ENCODE results near the gene PMM2. TPM values are rescaled to one million over a fixed set of nuclear protein-coding genes. Genes with fewer than 3 reads are reported as not detected.
A peak's percentile ranks its signal among the peaks of the same experiment; 100 is the strongest.

The PMM2 gene
- total and polyA plus RNA-seq, 9 of the 15 experiments (the other 6 are each of a cell fraction or from before 2014, with no cell fraction given), result 5.6 to 42.7 (median 25.9) TPM

- TF ChIP-seq ZNF511 (CRISPR knock-in tag; IDR thresholded peaks at IDR 0.05) (no peak), E2F4 (CRISPR knock-in tag; IDR thresholded peaks at IDR 0.05; ENCODE audit: low read depth) (no peak), ZNF449 (CRISPR knock-in tag; IDR thresholded peaks at IDR 0.05) (no peak), CHD4 (IDR thresholded peaks at IDR 0.05; ENCODE audit: insufficient read depth, insufficient replicate concordance, low read depth, low read length, poor library complexity, severe bottlenecking) (no peak)
Observed at GRCh38 chr16:8768283-8768682, 29.4 kb upstream of the PMM2 start (continued).

- peaks cover 10% of the 10 kb centered on the region for H4K20me1 ChIP-seq (replicated peaks; ENCODE audit: control insufficient read depth, insufficient read depth, low read length)
- in situ Hi-C loops (cut with MboI), result no loop called here
- H3K27me3 ChIP-seq (ENCODE audit: control insufficient read depth in 2 of 2, insufficient read depth in 2 of 2, low read length in 2 of 2), result peaks cover 45 to 66% of the 10 kb centered on the region in 2 experiments
- ATAC-seq (no peak), FAIRE-seq (no peak), DNase-seq (ENCODE audit: extremely low read depth in 1 of 4, low spot score in 3 of 4) (no peak)
- ChIA-PET CTCF (ENCODE audit: low intra/inter-chr PET ratio) (no interaction called here), POLR2A (no interaction called here)
- no peak overlapping the region for H3K4me2 ChIP-seq (ENCODE audit: insufficient read depth, low read length)
- TF ChIP-seq ETS1 (conservative IDR thresholded peaks at IDR 0.05; ENCODE audit: control insufficient read depth, low read depth, low read length), result no peak
- TF ChIP-seq BACH1 (tag; IDR thresholded peaks at IDR 0.05), result no peak
- no peak for TF ChIP-seq ZBTB49 (CRISPR knock-in tag; IDR thresholded peaks at IDR 0.05; ENCODE audit: borderline replicate concordance)
- peak; percentile 36; the same call in 1 of the 2 replicates for TF ChIP-seq RFX1 (IDR thresholded peaks at IDR 0.05)
- H3K79me2 ChIP-seq (ENCODE audit: control insufficient read depth, insufficient read depth, low read length), result no peaks in the 10 kb centered on the region
- H3K4me1 ChIP-seq (replicated peaks in 1 of 2; ENCODE audit: control insufficient read depth in 2 of 2, insufficient read depth in 2 of 2, low read length in 2 of 2), result no peaks in the 10 kb centered on the region
- H3K9me1 ChIP-seq (ENCODE audit: control insufficient read depth, insufficient read depth, low read length), result no peaks in the 10 kb centered on the region
- no peak overlapping the region for H2AFZ ChIP-seq (ENCODE audit: low read depth, low read length)
- WGBS (ENCODE audit: insufficient coverage, low coverage, missing lambda C conversion rate), result 5% methylated on average over 12 of the region's 12 CpGs
- H3K9ac ChIP-seq (ENCODE audit: insufficient read depth in 1 of 2, low read depth in 2 of 2, low read length in 2 of 2), result no peak overlapping the region
- H3K36me3 ChIP-seq (ENCODE audit: control insufficient read depth, insufficient read depth, low read length), result no peaks in the 10 kb centered on the region
- no peak overlapping the region for H3K4me3 ChIP-seq
- H3K27ac ChIP-seq (ENCODE audit: extremely low read depth, low read depth, low read length), result no peak overlapping the region
- BruUV-seq (replicated peaks), result no TSS peak
- intact Hi-C loops (cut with micrococcal nuclease), result no loop called here
- no peaks in the 10 kb centered on the region for H3K9me3 ChIP-seq (replicated peaks; ENCODE audit: control insufficient read depth, insufficient read depth, low read depth, low read length)
Observed at GRCh38 chr16:8768692-8769091, 28.9 kb upstream of the PMM2 start.

Data from K562 (cell line).